Mucosa of stomach (tissue), 1 donor: ENCODE measurements around the gene CELF2.

ENCODE experiments used
- H3K27me3 ChIP-seq: one replicate; pipeline ENCODE4 v1.7.0; 2013; ENCODE audit warnings: mild to moderate bottlenecking, low read length; ENCODE audit not compliant: control insufficient read depth, insufficient read depth
- H3K36me3 ChIP-seq: one replicate; pipeline ENCODE4 v1.7.0; 2013; ENCODE audit warnings: low read length; ENCODE audit not compliant: control insufficient read depth, insufficient read depth
- H3K4me1 ChIP-seq: one replicate; pipeline ENCODE4 v1.7.0; 2013; ENCODE audit warnings: mild to moderate bottlenecking, low read length; ENCODE audit not compliant: control insufficient read depth, insufficient read depth
- H3K4me3 ChIP-seq: one replicate; pipeline ENCODE4 v1.7.0; 2013; ENCODE audit warnings: low read length
- H3K9ac ChIP-seq: one replicate; pipeline ENCODE4 v1.7.0; 2013; ENCODE audit warnings: mild to moderate bottlenecking, low read length, moderate library complexity
- H3K9me3 ChIP-seq: one replicate; pipeline ENCODE4 v1.7.0; 2013; ENCODE audit warnings: mild to moderate bottlenecking, low read length, moderate library complexity; ENCODE audit not compliant: control insufficient read depth
- donor health status: Pancreatic carcinoma.

The CELF2 gene

DNA sequence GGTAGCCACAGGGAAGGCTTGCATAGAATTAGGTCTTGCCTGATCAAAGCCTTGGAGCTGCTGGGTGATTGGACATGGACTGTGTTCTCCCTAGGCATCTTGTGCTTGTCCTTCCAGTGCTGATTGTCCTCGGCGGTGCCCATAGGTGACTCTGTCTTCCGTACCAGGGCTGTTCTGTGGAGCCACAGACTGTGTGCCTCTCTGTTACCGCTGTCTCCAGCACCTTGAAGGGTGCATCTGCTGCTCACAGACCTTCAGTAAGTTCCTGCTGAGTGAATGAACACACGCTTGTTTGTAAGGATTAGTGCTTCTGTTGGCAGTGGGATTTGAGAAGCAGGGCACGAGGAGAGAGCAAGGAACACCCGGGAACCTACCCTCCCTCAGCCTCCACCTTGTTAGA is 116.7 kb downstream of the CELF2 start:
- H3K4me1 ChIP-seq = no peaks in the 10 kb centered on the region
- no peak overlapping the region for H3K4me3 ChIP-seq
- H3K9ac ChIP-seq = no peak overlapping the region
- H3K9me3 ChIP-seq = no peaks in the 10 kb centered on the region
- H3K27me3 ChIP-seq = no peaks in the 10 kb centered on the region
- no peaks in the 10 kb centered on the region for H3K36me3 ChIP-seq

DNA sequence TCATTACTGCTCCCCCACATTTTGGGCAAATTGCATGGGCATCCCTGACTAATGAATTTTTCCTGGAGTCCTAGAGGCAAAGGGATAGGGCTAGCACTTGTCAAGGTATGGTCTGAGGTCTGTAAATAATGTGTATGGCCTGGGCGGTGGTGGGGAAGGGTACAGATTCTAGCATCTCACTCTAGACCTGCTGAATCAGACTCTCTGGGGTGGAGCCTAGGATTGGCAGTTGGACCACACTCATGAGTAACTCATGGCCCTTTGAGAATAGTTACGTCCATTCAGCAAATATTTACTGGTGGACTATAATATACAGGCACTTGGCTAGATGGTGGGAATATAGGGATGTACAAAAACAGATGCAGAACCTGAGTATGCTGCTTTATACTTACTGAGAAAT is 118.0 kb downstream of the CELF2 start:
- Histone ChIP-seq H3K9ac (no peak overlapping the region), H3K4me3 (no peak overlapping the region), H3K27me3 (no peaks in the 10 kb centered on the region), H3K36me3 (no peaks in the 10 kb centered on the region), H3K4me1 (no peaks in the 10 kb centered on the region), H3K9me3 (no peaks in the 10 kb centered on the region)

DNA sequence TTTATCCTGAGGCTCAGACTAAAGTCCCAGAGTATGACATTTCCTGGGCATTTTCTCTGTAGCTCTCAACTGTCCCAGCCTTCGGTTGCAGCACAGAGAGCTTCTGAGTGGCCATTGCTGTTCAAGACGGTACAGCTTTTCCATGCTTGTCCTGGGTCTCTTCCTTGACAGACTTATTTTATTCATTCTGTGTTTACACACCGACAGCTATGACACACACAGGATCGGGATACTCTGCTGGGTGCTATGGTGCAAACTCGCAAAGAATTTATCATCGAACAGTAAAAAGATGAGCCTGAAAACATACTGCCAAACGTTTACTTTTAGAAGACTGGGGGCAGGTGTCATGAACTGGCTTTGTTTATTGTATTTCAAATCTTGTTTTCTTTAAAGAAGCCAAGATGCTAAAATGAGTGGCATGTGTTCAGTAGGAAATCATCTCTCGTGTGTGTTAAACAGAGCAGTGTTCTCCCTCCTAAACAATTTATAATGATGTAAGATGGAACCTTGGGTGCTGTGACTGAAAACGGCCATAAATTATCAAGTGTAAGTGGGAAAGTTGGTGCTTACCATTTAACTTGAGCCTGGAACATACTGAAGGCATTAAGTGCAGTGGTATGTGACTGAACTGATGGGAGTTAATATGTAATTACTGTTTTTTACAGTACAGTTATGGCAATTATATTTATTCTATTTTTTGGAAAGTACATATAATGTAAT is 120.8 kb downstream of the CELF2 start:
- Histone ChIP-seq H3K36me3 (no peaks in the 10 kb centered on the region), H3K9ac (no peak overlapping the region), H3K9me3 (no peaks in the 10 kb centered on the region), H3K4me1 (no peaks in the 10 kb centered on the region), H3K27me3 (no peaks in the 10 kb centered on the region), H3K4me3 (no peak overlapping the region)

DNA sequence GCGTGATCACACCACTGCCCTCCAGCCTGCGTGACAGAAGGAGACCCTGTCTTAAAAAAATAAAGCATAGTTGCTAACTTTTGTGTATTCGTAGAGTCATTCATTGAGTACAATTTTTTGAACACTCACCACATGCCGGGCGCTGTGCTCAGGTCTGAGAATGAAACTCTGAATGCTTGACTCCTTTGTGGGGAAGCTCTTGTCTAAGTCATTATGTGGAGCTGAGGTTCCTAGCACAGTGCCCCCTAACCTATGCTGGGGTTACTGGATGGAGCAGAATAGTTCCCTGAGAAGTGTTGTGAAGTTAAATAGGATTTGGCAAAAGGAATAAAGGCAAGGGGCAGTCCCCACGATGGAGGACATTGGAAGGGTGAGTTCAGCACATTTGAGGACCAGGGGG is 123.3 kb downstream of the CELF2 start:
- Histone ChIP-seq H3K9me3 (no peaks in the 10 kb centered on the region), H3K4me1 (peaks cover 6% of the 10 kb centered on the region), H3K36me3 (no peaks in the 10 kb centered on the region), H3K27me3 (no peaks in the 10 kb centered on the region), H3K4me3 (no peak overlapping the region), H3K9ac (no peak overlapping the region)

DNA sequence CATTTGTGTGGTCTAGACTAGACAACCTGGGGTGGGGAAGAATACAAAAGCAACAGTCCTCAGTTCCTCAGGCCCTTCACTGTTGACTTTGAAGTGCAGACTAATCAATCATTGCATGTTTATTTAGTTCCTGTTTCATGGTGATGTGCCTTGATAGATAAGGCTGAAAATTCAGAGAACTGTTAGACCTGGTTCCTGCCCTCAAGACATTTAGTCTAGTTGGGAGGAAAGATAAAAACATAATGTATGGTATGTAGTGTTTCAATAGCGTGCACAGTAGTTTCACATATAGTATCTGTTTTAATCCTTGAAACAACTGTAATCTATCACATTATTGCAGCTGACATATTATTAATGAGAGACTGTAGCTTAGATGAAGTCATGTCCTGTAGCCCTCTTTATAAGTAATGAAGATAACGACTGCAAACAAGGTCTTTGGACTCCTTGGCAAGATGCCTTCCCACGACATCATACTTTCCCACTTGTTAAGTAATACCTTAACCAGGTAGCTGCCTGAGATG is 124.0 kb downstream of the CELF2 start:
- no peaks in the 10 kb centered on the region for H3K36me3 ChIP-seq

DNA sequence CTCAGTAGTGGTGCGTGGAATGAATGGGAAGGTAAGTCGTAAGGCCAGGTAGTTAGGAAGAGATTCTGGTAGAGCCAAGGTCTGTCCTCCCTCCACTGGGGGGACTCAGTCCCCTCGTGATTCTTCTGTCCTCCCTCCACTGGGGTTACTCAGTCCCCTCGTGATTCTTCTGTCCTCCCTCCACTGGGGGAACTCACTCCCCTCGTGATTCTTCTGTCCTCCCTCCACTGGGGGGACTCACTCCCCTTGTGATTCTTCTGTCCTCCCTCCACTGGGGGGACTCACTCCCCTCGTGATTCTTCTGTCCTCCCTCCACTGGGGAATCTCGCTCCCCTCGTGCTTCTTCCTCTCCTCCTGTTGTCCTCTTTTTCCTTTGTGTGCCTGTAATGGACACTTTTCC is 125.1 kb downstream of the CELF2 start:
- no peaks in the 10 kb centered on the region for H3K9me3 ChIP-seq
- H3K9ac ChIP-seq = no peak overlapping the region
- H3K27me3 ChIP-seq = no peaks in the 10 kb centered on the region
- no peak overlapping the region for H3K4me3 ChIP-seq
- peaks cover 9% of the 10 kb centered on the region for H3K4me1 ChIP-seq
- H3K36me3 ChIP-seq = no peaks in the 10 kb centered on the region

More for the DNA sequence above, 124.0 kb downstream of the CELF2 start:
- H3K4me1 ChIP-seq = peaks cover 9% of the 10 kb centered on the region
- no peak overlapping the region for H3K9ac ChIP-seq
- no peak overlapping the region for H3K4me3 ChIP-seq
- H3K9me3 ChIP-seq = no peaks in the 10 kb centered on the region
- H3K27me3 ChIP-seq = no peaks in the 10 kb centered on the region

DNA sequence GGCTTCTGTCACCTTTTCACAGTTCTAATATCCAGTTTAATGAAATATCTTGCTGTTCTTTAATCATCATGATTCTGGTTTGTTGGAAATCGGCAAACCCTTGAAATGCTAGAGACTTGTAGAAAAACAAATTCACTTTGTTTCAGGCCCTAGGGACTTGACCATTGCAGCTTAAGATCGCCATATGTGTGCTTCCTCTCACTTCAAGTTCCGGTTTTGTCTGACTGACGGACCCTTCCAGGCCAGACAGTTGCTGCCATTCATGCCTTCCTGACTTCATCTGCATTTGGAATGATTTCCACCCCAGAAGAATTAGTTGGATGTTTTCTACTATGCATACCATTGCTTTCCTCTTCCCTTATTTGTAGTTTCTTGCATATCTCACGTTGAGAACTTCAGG is 125.6 kb downstream of the CELF2 start:
- Histone ChIP-seq H3K9ac (no peak overlapping the region), H3K4me3 (no peak overlapping the region), H3K36me3 (no peaks in the 10 kb centered on the region), H3K4me1 (peaks cover 9% of the 10 kb centered on the region), H3K9me3 (no peaks in the 10 kb centered on the region), H3K27me3 (no peaks in the 10 kb centered on the region)

DNA sequence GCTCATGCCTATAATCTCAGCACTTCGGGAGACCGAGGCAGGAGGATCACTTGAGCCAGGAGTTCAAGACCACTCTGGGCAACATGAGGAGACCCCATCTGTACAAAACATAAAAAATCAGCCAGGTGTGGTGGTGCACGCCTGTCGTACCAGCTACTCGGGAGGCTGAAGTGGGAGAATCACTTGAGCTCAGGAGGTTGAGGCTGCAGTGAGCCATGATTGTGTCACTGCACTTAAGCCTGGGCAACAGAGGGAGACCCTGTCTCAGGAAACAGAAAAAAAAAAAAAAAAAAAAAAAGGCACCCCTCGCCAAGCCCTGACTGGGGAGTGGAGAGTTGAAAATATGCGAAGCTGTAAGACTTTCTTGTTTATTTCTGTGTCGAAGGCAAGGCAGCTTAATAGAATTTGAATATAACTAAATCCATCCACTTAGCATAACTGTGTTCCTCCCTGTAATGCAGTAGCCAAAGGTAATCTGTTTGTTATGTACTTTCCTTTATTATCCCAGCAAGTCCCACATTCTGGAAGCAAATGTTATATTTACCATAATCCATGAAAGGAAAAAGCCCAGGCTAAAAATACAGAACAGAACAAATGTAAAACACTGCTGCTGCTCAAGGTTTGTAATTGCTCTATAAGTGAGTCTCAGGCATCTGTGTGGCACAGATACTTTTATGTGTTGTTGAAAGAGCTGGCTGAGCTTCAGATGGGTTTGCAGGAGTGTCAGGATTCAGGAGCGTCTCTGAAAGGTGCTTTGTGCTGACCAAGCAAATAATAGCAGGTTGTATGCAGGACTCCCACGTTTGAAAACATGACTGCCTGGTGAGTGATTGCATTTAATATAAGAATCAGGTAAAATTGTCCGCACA is 127.2 kb downstream of the CELF2 start:
- H3K4me1 ChIP-seq = peaks cover 9% of the 10 kb centered on the region
- H3K36me3 ChIP-seq = no peaks in the 10 kb centered on the region
- no peak overlapping the region for H3K4me3 ChIP-seq
- H3K9ac ChIP-seq = no peak overlapping the region
- H3K27me3 ChIP-seq = no peaks in the 10 kb centered on the region
- no peaks in the 10 kb centered on the region for H3K9me3 ChIP-seq

DNA sequence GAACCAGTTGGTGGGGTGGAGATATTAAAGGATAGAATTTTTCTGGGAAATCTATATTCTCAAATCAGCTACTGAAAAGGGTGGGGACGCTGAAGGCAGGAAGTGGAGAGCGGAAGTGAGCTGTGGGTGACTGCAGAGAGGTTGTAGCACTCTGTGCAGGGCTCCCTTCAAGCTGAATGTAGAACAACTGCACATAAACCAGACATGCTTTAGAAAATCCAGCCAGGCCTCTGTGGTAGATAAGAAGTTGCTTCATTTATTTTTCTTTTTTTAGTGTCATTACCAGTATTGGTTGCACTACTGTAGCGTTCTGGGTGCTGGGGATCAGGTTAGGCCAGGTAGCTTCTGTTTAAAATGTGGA is 127.8 kb downstream of the CELF2 start:
- no peaks in the 10 kb centered on the region for H3K27me3 ChIP-seq
- H3K9ac ChIP-seq = no peak overlapping the region
- H3K4me1 ChIP-seq = peaks cover 14% of the 10 kb centered on the region
- H3K4me3 ChIP-seq = no peak overlapping the region
- no peaks in the 10 kb centered on the region for H3K36me3 ChIP-seq
- H3K9me3 ChIP-seq = no peaks in the 10 kb centered on the region

DNA sequence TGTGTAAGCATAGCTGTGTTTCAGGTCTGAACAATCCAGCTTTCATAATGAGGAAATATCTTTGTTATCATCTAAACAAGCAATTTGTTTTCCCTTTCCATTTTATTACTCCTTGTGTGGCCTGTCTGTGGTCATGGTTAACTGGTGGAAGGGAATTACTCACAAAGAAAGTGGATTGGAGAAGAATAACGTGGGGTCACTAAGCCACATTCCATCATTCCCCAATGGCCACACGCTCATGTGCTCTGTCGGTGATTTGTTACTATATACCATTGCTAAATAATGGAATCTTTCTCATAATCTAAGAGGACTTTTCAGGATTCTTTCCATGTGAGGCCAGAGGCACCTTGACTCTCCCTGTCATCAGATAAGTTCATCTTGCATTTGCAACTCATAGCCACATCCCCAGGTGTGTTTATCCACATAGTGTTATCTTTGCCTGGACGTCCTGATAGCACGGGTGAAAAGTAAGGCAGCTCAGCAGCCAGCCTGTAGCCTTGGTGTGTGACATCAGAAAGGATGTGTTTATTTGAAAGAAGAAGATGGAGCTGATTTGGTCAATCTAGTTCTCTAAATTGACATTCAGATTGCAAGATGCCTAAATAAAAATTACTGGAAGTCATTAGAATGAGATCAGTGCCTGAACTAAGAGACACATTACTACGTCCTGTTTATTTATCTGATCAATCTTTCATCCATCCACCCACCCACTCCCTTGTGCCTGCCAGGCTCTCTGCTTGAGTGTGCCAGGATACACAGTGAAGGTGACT is 128.9 kb downstream of the CELF2 start:
- Histone ChIP-seq H3K36me3 (no peaks in the 10 kb centered on the region), H3K9me3 (no peaks in the 10 kb centered on the region), H3K4me1 (peaks cover 21% of the 10 kb centered on the region)

DNA sequence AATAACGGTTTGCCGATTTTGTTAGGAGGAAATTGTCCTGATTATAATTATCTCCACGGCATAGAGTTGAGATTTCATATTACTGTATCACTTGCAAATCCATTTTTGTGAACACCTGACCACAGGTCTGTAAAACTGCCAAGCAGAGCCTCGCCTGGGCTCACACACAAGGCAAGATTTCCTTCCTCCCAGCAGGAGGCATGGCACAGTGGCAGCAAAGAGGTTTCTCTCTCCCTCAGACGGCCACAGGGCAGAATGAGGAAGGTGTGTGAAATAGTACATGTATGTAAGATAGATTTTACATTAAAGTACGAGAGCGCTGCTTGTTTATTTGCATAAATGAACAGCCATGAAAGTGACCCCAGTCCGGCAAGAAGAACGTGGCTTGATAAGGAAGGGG is 130.1 kb downstream of the CELF2 start:
- Histone ChIP-seq H3K4me3 (no peak overlapping the region), H3K9ac (no peak overlapping the region), H3K27me3 (no peaks in the 10 kb centered on the region), H3K4me1 (peaks cover 21% of the 10 kb centered on the region), H3K9me3 (no peaks in the 10 kb centered on the region), H3K36me3 (no peaks in the 10 kb centered on the region)

More for the DNA sequence above, 128.9 kb downstream of the CELF2 start:
- Histone ChIP-seq H3K4me3 (no peak overlapping the region), H3K27me3 (no peaks in the 10 kb centered on the region), H3K9ac (no peak overlapping the region)
